HCT116 (cell line): ENCODE data around the gene NPL. TPM values are rescaled to one million over a fixed set of nuclear protein-coding genes. Genes with fewer than 3 reads are reported as not detected.

ENCODE experiments used
- ATAC-seq: fragments of 200-7000 bp; cut with Tn5 transposase; 2 replicates; pipeline ENCODE4 v1.9.1; 2020; ENCODE audit warnings: mild to moderate bottlenecking, moderate library complexity
- BruUV-seq: library from RNA; stranded (reverse); fragments of 400-500 nt; replicated peaks from 2 replicates; lab custom pipeline; 2021; lab: Mats Ljungman, UMichigan
- CTCF ChIA-PET: fragments of 300-600 bp; sonication (Branson Sonifier 250); formaldehyde crosslinking; loops from one replicate; lab custom pipeline; 2021; ENCODE audit warnings: antibody characterized with exemption; lab: Charles Lee
- POLR2A ChIA-PET: fragments of 300-600, 350-600 bp; sonication (Branson Sonifier 250); formaldehyde crosslinking; loops from one replicate; lab custom pipeline; 2021; ENCODE audit warnings: antibody characterized with exemption; lab: Charles Lee
- RAD21 ChIA-PET, 2 experiments: fragments of 300-600 bp; sonication (Branson Sonifier 250); formaldehyde crosslinking; loops; one replicate each; lab custom pipeline; 2023; ENCODE audit warnings: low total read pairs in 2 of 2; ENCODE audit not compliant: uncharacterized antibody in 2 of 2, unreplicated experiment in 2 of 2, low non-redundant PET in 1 of 2; lab: Charles Lee
- DNase-seq: peaks from one replicate; pipeline ENCODE4 v3.0.0-alpha.2; 2010; ENCODE audit warnings: low read depth, low spot score
- H2AFZ ChIP-seq: fragments of 200-600 bp; shearing (Covaris generic), sonication (generic); 2 replicates; pipeline ENCODE4 v1.6.1; 2017; ENCODE audit warnings: low read depth, mixed run types, mixed read lengths, antibody characterized with exemption, low read length; ENCODE audit not compliant: poor library complexity, severe bottlenecking
- H3K27ac ChIP-seq: 2 replicates; pipeline ENCODE4 v1.5.1; 2012; ENCODE audit warnings: low read depth, low read length
- H3K27me3 ChIP-seq: fragments of 200-600 bp; sonication (generic); 2 replicates; pipeline ENCODE4 v1.6.1; 2016; ENCODE audit warnings: mixed run types, low read length, mixed read lengths; ENCODE audit not compliant: insufficient read depth
- H3K36me3 ChIP-seq, 2 experiments: fragments of 200-500 bp in 1 of 2; fragments of 200-600 bp in 1 of 2; sonication (Bioruptor generic) in 1 of 2; sonication (generic) in 1 of 2; 2 replicates each; pipeline versions ENCODE4 v1.5.1 to v1.6.1; 2014 to 2016; ENCODE audit warnings: low read length in 2 of 2, inconsistent platforms in 1 of 2, mixed read lengths in 1 of 2, mixed run types in 1 of 2; ENCODE audit not compliant: insufficient read depth in 2 of 2, control insufficient read depth in 1 of 2
- H3K4me1 ChIP-seq, 2 experiments: fragments of 200-600 bp in 1 of 2; sonication (generic) in 1 of 2; 2 replicates each; pipeline versions ENCODE4 v1.5.1 to v1.6.1; 2012 to 2017; ENCODE audit warnings: low read length in 2 of 2, inconsistent platforms in 1 of 2, mild to moderate bottlenecking in 1 of 2, mixed read lengths in 1 of 2, mixed run types in 1 of 2, moderate library complexity in 1 of 2; ENCODE audit not compliant: insufficient read depth in 2 of 2, control insufficient read depth in 1 of 2
- H3K4me2 ChIP-seq: fragments of 200-600 bp; sonication (generic); 2 replicates; pipeline ENCODE4 v1.6.1; 2017; ENCODE audit warnings: mixed run types, low read length, mixed read lengths
- H3K4me3 ChIP-seq, 2 experiments: fragments of 200-600 bp in 1 of 2; sonication (generic) in 1 of 2; replicated peaks in 1 of 2; 2 replicates each; pipeline ENCODE4 v1.5.1; 2011 to 2016; ENCODE audit warnings: low read length in 2 of 2, control low read depth in 1 of 2, low read depth in 1 of 2, mild to moderate bottlenecking in 1 of 2, mixed read lengths in 1 of 2, mixed run types in 1 of 2
- H3K79me2 ChIP-seq: fragments of 200-600 bp; sonication (generic); 2 replicates; pipeline ENCODE4 v1.6.1; 2017; ENCODE audit warnings: mild to moderate bottlenecking, mixed run types, low read length, moderate library complexity, mixed read lengths; ENCODE audit not compliant: insufficient read depth
- H3K9ac ChIP-seq: fragments of 200-600 bp; sonication (generic); 2 replicates; pipeline ENCODE4 v1.6.1; 2016; ENCODE audit warnings: low read length, mixed read lengths
- H3K9me2 ChIP-seq: fragments of 200-600 bp; sonication (generic), shearing (Covaris generic); 2 replicates; pipeline ENCODE4 v1.6.1; 2017; ENCODE audit warnings: mixed run types, mild to moderate bottlenecking, moderate library complexity; ENCODE audit not compliant: insufficient read depth
- H3K9me3 ChIP-seq, 2 experiments: fragments of 200-500 bp in 1 of 2; fragments of 200-600 bp in 1 of 2; sonication (Bioruptor generic) in 1 of 2; sonication (generic) in 1 of 2; 2 replicates each; pipeline ENCODE4 v1.6.1; 2014 to 2017; ENCODE audit warnings: low read length in 2 of 2, mixed read lengths in 2 of 2, inconsistent platforms in 1 of 2, low read depth in 1 of 2, mild to moderate bottlenecking in 1 of 2, mixed run types in 1 of 2, moderate library complexity in 1 of 2; ENCODE audit not compliant: control insufficient read depth in 1 of 2, insufficient read depth in 1 of 2
- H4K20me1 ChIP-seq: fragments of 200-600 bp; sonication (generic), shearing (Covaris generic); 2 replicates; pipeline ENCODE4 v1.6.1; 2017; ENCODE audit warnings: mixed run types, mild to moderate bottlenecking, moderate library complexity; ENCODE audit not compliant: insufficient read depth
- CBX3 ChIP-seq: IDR thresholded peaks from 2 replicates; pipeline ENCODE4 v1.6.1; 2012; ENCODE audit warnings: low read depth
- CEBPB ChIP-seq: IDR thresholded peaks from 2 replicates; pipeline ENCODE4 v1.6.1; 2012; ENCODE audit warnings: low read depth
- EGR1 ChIP-seq: IDR thresholded peaks from 2 replicates; pipeline ENCODE4 v1.6.1; 2012; ENCODE audit warnings: low read depth
- ELF1 ChIP-seq: IDR thresholded peaks from 2 replicates; pipeline ENCODE4 v1.6.1; 2012; ENCODE audit warnings: low read depth, borderline replicate concordance
- EZH2 ChIP-seq: fragments of 200-600 bp; sonication (generic); IDR thresholded peaks from 2 replicates; pipeline ENCODE4 v1.6.1; 2017; ENCODE audit warnings: antibody characterized with exemption, mixed run types
- EZH2phosphoT487 ChIP-seq: fragments of 200-600 bp; IDR thresholded peaks from 2 replicates; pipeline ENCODE4 v1.6.1; 2018; ENCODE audit warnings: antibody characterized with exemption, borderline replicate concordance
- JUND ChIP-seq: IDR thresholded peaks from 2 replicates; pipeline ENCODE4 v1.6.1; 2012
- POLR2A ChIP-seq: IDR thresholded peaks from 2 replicates; pipeline ENCODE4 v1.7.0; 2011; ENCODE audit warnings: borderline replicate concordance; ENCODE audit not compliant: insufficient read depth, insufficient read length; ENCODE audit errors: extremely low read depth
- POLR2AphosphoS5 ChIP-seq: IDR thresholded peaks from 2 replicates; pipeline ENCODE4 v1.6.1; 2011; ENCODE audit warnings: mild to moderate bottlenecking, low read depth, low read length, moderate library complexity
- RAD21 ChIP-seq: IDR thresholded peaks from 2 replicates; pipeline ENCODE4 v1.6.1; 2012; ENCODE audit warnings: low read depth, mild to moderate bottlenecking
- SIN3A ChIP-seq: IDR thresholded peaks from 2 replicates; pipeline ENCODE4 v1.6.1; 2012; ENCODE audit warnings: low read depth
- SP1 ChIP-seq: IDR thresholded peaks from 2 replicates; pipeline ENCODE4 v1.6.1; 2012; ENCODE audit warnings: low read depth
- SRF ChIP-seq: IDR thresholded peaks from 2 replicates; pipeline ENCODE4 v1.6.1; 2012; ENCODE audit warnings: low read depth
- YY1 ChIP-seq: IDR thresholded peaks from 2 replicates; pipeline ENCODE4 v1.6.1; 2011; ENCODE audit warnings: low read length, low read depth, moderate library complexity, mild to moderate bottlenecking; ENCODE audit not compliant: insufficient replicate concordance; ENCODE audit errors: extremely low read depth
- ZNF274 ChIP-seq: fragments of 200-500 bp; sonication (Bioruptor generic); IDR thresholded peaks from 2 replicates; pipeline ENCODE4 v1.6.1; 2014; ENCODE audit warnings: mild to moderate bottlenecking, low read depth, low read length, inconsistent platforms
- intact Hi-C: fragments of 100-400 bp; cut with micrococcal nuclease; formaldehyde crosslinking; loops from 2 replicates; pipeline ENCODE4 v1.10.0; 2022
- total RNA-seq: library from RNA; stranded (reverse); gene quantifications from one replicate; pipeline ENCODE4 v1.2.1, GENCODE V29; 2021; ENCODE audit not compliant: unreplicated experiment
- TF ChIP-seq, protein P1 (sequence below), 3 experiments: fragments of 200-600 bp in 1 of 3; sonication (generic) in 1 of 3; IDR thresholded peaks in 2 of 3; conservative IDR thresholded peaks in 1 of 3; 2 replicates each; pipeline ENCODE4 v1.5.1; 2012 to 2017; ENCODE audit warnings: low read depth in 2 of 3, low read length in 2 of 3, antibody characterized with exemption in 1 of 3, borderline replicate concordance in 1 of 3, control low read depth in 1 of 3, mild to moderate bottlenecking in 1 of 3, mixed read lengths in 1 of 3, mixed run types in 1 of 3, moderate library complexity in 1 of 3; ENCODE audit not compliant: insufficient read depth in 1 of 3
- TF ChIP-seq, protein P2 (sequence below): IDR thresholded peaks from 2 replicates; pipeline ENCODE4 v1.6.1; 2011; ENCODE audit warnings: mild to moderate bottlenecking, low read length, moderate library complexity; ENCODE audit not compliant: insufficient replicate concordance; ENCODE audit errors: extremely low read depth

Gene NPL
- total RNA-seq, 1 experiment from 2014 or later, result 0.39 TPM

DNA sequence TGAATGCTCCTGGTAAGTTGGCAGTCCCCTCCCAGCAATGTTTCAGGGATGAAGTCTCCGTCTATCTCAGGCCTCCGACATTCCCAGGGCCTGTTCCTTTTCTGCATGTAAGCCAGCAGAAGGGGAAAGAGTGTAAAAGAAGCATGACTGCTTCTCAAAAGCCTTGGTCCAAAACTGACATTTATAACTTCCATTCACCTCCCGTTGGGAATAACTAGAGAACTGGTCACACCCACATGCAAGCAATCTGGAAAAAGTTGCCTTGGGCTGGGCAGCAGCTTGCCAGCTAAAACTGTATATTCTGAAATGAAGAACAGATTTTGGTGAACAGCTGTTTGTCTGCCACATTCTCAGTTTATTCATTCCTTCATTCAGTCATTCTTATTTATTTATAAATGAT is 24.2 kb upstream of the NPL start (continued):
- TF ChIP-seq, protein P1, sequence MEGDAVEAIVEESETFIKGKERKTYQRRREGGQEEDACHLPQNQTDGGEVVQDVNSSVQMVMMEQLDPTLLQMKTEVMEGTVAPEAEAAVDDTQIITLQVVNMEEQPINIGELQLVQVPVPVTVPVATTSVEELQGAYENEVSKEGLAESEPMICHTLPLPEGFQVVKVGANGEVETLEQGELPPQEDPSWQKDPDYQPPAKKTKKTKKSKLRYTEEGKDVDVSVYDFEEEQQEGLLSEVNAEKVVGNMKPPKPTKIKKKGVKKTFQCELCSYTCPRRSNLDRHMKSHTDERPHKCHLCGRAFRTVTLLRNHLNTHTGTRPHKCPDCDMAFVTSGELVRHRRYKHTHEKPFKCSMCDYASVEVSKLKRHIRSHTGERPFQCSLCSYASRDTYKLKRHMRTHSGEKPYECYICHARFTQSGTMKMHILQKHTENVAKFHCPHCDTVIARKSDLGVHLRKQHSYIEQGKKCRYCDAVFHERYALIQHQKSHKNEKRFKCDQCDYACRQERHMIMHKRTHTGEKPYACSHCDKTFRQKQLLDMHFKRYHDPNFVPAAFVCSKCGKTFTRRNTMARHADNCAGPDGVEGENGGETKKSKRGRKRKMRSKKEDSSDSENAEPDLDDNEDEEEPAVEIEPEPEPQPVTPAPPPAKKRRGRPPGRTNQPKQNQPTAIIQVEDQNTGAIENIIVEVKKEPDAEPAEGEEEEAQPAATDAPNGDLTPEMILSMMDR (IDR thresholded peaks at IDR 0.05 in 2 of 3, conservative IDR thresholded peaks at IDR 0.05 in 1 of 3; ENCODE audit: borderline replicate concordance in 1 of 3, insufficient read depth in 1 of 3, low read depth in 2 of 3, low read length in 2 of 3), result no peak
- TF ChIP-seq ZNF274, result no peak
- no peak for TF ChIP-seq EZH2phosphoT487
- no peak for TF ChIP-seq YY1
- TF ChIP-seq CBX3, result no peak

DNA sequence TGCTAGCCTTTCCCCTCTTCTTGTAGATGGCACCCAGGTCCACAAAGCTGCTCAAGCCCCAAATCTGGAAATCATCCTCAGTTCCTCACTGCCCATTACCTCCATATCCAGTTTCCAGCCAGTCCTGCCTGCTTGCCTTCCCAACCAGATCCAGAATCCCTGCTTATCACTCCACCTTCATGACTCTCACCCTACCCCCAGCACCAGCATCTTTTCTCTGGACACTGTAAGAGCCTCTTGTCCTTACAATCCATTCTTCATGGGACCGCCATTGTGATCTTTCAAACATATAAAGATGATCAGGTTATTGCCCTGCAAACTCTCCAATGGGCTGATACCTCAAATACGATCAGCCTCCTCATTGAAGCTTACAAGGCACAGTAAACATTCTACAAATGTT is 23.5 kb upstream of the NPL start:
- no peaks in the 10 kb centered on the region for H3K36me3 ChIP-seq
- no TSS peak for BruUV-seq
- no peak overlapping the region for H3K27ac ChIP-seq
- H3K9me3 ChIP-seq, result no peaks in the 10 kb centered on the region
- no peak overlapping the region for H3K4me2 ChIP-seq
- POLR2A ChIA-PET, result no interaction called here
- H3K79me2 ChIP-seq, result no peaks in the 10 kb centered on the region
- H3K9ac ChIP-seq, result no peak overlapping the region
- ATAC-seq, result no peak
- TF ChIP-seq POLR2AphosphoS5, result no peak
- no peak for TF ChIP-seq EZH2
- no peak for TF ChIP-seq JUND
- no peak for TF ChIP-seq POLR2A
- no peak for TF ChIP-seq RAD21
- TF ChIP-seq EGR1, result no peak
- no peak for TF ChIP-seq CEBPB
- TF ChIP-seq SRF, result no peak
- TF ChIP-seq, protein P1 (IDR thresholded peaks at IDR 0.05 in 2 of 3, conservative IDR thresholded peaks at IDR 0.05 in 1 of 3; ENCODE audit: borderline replicate concordance in 1 of 3, insufficient read depth in 1 of 3, low read depth in 2 of 3, low read length in 2 of 3), result no peak
- TF ChIP-seq SP1, result no peak
- TF ChIP-seq EZH2phosphoT487, result no peak
- no peak for TF ChIP-seq CBX3
- no peak for TF ChIP-seq ELF1
- TF ChIP-seq, protein P2, sequence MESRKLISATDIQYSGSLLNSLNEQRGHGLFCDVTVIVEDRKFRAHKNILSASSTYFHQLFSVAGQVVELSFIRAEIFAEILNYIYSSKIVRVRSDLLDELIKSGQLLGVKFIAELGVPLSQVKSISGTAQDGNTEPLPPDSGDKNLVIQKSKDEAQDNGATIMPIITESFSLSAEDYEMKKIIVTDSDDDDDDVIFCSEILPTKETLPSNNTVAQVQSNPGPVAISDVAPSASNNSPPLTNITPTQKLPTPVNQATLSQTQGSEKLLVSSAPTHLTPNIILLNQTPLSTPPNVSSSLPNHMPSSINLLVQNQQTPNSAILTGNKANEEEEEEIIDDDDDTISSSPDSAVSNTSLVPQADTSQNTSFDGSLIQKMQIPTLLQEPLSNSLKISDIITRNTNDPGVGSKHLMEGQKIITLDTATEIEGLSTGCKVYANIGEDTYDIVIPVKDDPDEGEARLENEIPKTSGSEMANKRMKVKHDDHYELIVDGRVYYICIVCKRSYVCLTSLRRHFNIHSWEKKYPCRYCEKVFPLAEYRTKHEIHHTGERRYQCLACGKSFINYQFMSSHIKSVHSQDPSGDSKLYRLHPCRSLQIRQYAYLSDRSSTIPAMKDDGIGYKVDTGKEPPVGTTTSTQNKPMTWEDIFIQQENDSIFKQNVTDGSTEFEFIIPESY, result no peak
- TF ChIP-seq SIN3A, result no peak
- H3K9me2 ChIP-seq, result no peaks in the 10 kb centered on the region
- no peak overlapping the region for H3K4me3 ChIP-seq
- intact Hi-C loops, result no loop called here
- no peaks in the 10 kb centered on the region for H3K4me1 ChIP-seq
- H4K20me1 ChIP-seq, result no peaks in the 10 kb centered on the region
- DNase-seq, result no peak
- RAD21 ChIA-PET, result no interaction called here
- no peak overlapping the region for H2AFZ ChIP-seq
- CTCF ChIA-PET, result no interaction called here
- no peaks in the 10 kb centered on the region for H3K27me3 ChIP-seq
